ENCODE data around the gene RAB15. TPM values are rescaled to one million over a fixed set of nuclear protein-coding genes. Genes with fewer than 3 reads are reported as not detected.

Gene RAB15
- total RNA-seq, 1 experiment from 2014 or later = 0.28 TPM

- Mint-ChIP-seq H3K27ac (ENCODE audit: low read depth, unreplicated experiment) (no peak overlapping the region), H3K36me3 (ENCODE audit: insufficient read depth, unreplicated experiment) (no peaks in the 10 kb centered on the region), H3K4me1 (ENCODE audit: insufficient read depth, unreplicated experiment) (peaks cover 18% of the 10 kb centered on the region), H3K27me3 (ENCODE audit: insufficient read depth, unreplicated experiment) (no peaks in the 10 kb centered on the region), H3K9me3 (ENCODE audit: unreplicated experiment) (no peaks in the 10 kb centered on the region), H3K4me3 (ENCODE audit: unreplicated experiment) (no peak overlapping the region)
- no peak for DNase-seq (ENCODE audit: unreplicated experiment)
- intact Hi-C loops (cut with micrococcal nuclease) = no loop called here
- BruUV-seq (replicated peaks) = no TSS peak
- CTCF ChIA-PET = interaction anchor here (1.3 to 2.5 kb wide), 3 partner anchors 9 to 13 kb away, joined by 6 to 15 read pairs (median 7); no protein-coding TSS in a partner anchor
- POLR2A ChIA-PET = interaction anchor here (0.9 to 1.8 kb wide), 4 partner anchors 9 to 26 kb away, joined by 3 to 5 read pairs (median 5); partner anchors contain the start of gene FNTB
- TF ChIP-seq CTCF (IDR thresholded peaks at IDR 0.05; ENCODE audit: unreplicated experiment) = no peak
Measured at GRCh38 chr14:65007202-65007601, 35.1 kb upstream of the RAB15 start.

GRCh38 chr14:65006261-65006721 is 34.2 kb upstream of the RAB15 start:
- no peak for TF ChIP-seq CTCF (IDR thresholded peaks at IDR 0.05; ENCODE audit: unreplicated experiment)
- POLR2A ChIA-PET = interaction anchor here (0.7 to 1.8 kb wide), 7 partner anchors 10 to 96 kb away, joined by 3 to 5 read pairs (median 5); partner anchors contain the start of genes FNTB and MAX
- H3K4me3 Mint-ChIP-seq (ENCODE audit: unreplicated experiment) = no peak overlapping the region
- intact Hi-C loops (cut with micrococcal nuclease) = no loop called here
- CTCF ChIA-PET = interaction anchor here (1.2 to 2.5 kb wide), 3 partner anchors 10 to 15 kb away, joined by 4 to 15 read pairs (median 7); no protein-coding TSS in a partner anchor
- no peaks in the 10 kb centered on the region for H3K36me3 Mint-ChIP-seq (ENCODE audit: insufficient read depth, unreplicated experiment)
- peak overlapping the region; percentile 50 for H3K27ac Mint-ChIP-seq (ENCODE audit: low read depth, unreplicated experiment)
- TSS peak; percentile 27 for BruUV-seq (replicated peaks)
- peaks cover 18% of the 10 kb centered on the region for H3K4me1 Mint-ChIP-seq (ENCODE audit: insufficient read depth, unreplicated experiment)
- DNase-seq (ENCODE audit: unreplicated experiment) = no peak
- no peaks in the 10 kb centered on the region for H3K27me3 Mint-ChIP-seq (ENCODE audit: insufficient read depth, unreplicated experiment)
- H3K9me3 Mint-ChIP-seq (ENCODE audit: unreplicated experiment) = no peaks in the 10 kb centered on the region

GRCh38 chr14:65003394-65003793 is 31.3 kb upstream of the RAB15 start:
- TF ChIP-seq CTCF (IDR thresholded peaks at IDR 0.05; ENCODE audit: unreplicated experiment) = no peak
- Mint-ChIP-seq H3K27ac (ENCODE audit: low read depth, unreplicated experiment) (no peak overlapping the region), H3K27me3 (ENCODE audit: insufficient read depth, unreplicated experiment) (no peaks in the 10 kb centered on the region), H3K4me3 (ENCODE audit: unreplicated experiment) (no peak overlapping the region), H3K9me3 (ENCODE audit: unreplicated experiment) (no peaks in the 10 kb centered on the region), H3K4me1 (ENCODE audit: insufficient read depth, unreplicated experiment) (peaks cover 23% of the 10 kb centered on the region), H3K36me3 (ENCODE audit: insufficient read depth, unreplicated experiment) (no peaks in the 10 kb centered on the region)
- no peak for DNase-seq (ENCODE audit: unreplicated experiment)
- ChIA-PET POLR2A (no interaction called here), CTCF (no interaction called here)
- no TSS peak for BruUV-seq (replicated peaks)
- intact Hi-C loops (cut with micrococcal nuclease) = no loop called here

GRCh38 chr14:65002586-65003210 is 30.6 kb upstream of the RAB15 start:
- no peaks in the 10 kb centered on the region for H3K9me3 Mint-ChIP-seq (ENCODE audit: unreplicated experiment)
- no peak overlapping the region for H3K4me3 Mint-ChIP-seq (ENCODE audit: unreplicated experiment)
- no peaks in the 10 kb centered on the region for H3K36me3 Mint-ChIP-seq (ENCODE audit: insufficient read depth, unreplicated experiment)
- no peak overlapping the region for H3K27ac Mint-ChIP-seq (ENCODE audit: low read depth, unreplicated experiment)
- BruUV-seq (replicated peaks) = no TSS peak
- intact Hi-C loops (cut with micrococcal nuclease) = no loop called here
- H3K27me3 Mint-ChIP-seq (ENCODE audit: insufficient read depth, unreplicated experiment) = no peaks in the 10 kb centered on the region
- no peak for DNase-seq (ENCODE audit: unreplicated experiment)
- CTCF ChIA-PET = interaction anchor here (0.5 to 1.3 kb wide), 2 partner anchors 18 to 331 kb away, joined by 3 to 11 read pairs; no protein-coding TSS in a partner anchor
- no peak for TF ChIP-seq CTCF (IDR thresholded peaks at IDR 0.05; ENCODE audit: unreplicated experiment)
- POLR2A ChIA-PET = interaction anchor here (5.4 kb wide), 1 partner anchor 14 kb away, joined by 55 read pairs; the partner anchor contains the start of gene FNTB
- peaks cover 23% of the 10 kb centered on the region for H3K4me1 Mint-ChIP-seq (ENCODE audit: insufficient read depth, unreplicated experiment)

Data from MCF 10A (cell line).